GM21390 (cell line): ENCODE data around the gene PIN4.
"Not testable (repeated sequence)": the region's sequence is repeated elsewhere in the genome, so short reads cannot be mapped to it uniquely, and the experiment has no call there.

ENCODE experiments used
- ATAC-seq: cut with Tn5 transposase; IDR thresholded peaks from one replicate; pipeline ENCODE4 v1.9.1; 2021; ENCODE audit not compliant: unreplicated experiment

Gene PIN4

GRCh38 chrX:72181178-72182125, at the start of gene PIN4:
PIN4 (plus strand) TSS chrX:72181757; CDS start chrX:72181786, 29 bp downstream.
- ATAC-seq: peak; percentile 91

GRCh38 chrX:72132456-72132855, 49.1 kb upstream of the PIN4 start:
- no peak for ATAC-seq

GRCh38 chrX:72133851-72134546, 47.6 kb upstream of the PIN4 start:
- no peak for ATAC-seq

GRCh38 chrX:72137846-72138495, 43.6 kb upstream of the PIN4 start:
- no peak for ATAC-seq

- no peak for ATAC-seq
Observed at GRCh38 chrX:72139538-72139937, 42.0 kb upstream of the PIN4 start.

GRCh38 chrX:72141372-72142004, 40.1 kb upstream of the PIN4 start:
- peak; percentile 72 for ATAC-seq

- ATAC-seq: no peak
Observed at GRCh38 chrX:72142094-72142793, 39.3 kb upstream of the PIN4 start.

GRCh38 chrX:72142794-72143608, 38.6 kb upstream of the PIN4 start:
- ATAC-seq: no peak

- ATAC-seq: no peak
Observed at GRCh38 chrX:72143609-72143907, 38.0 kb upstream of the PIN4 start.

- no peak for ATAC-seq
Observed at GRCh38 chrX:72145181-72145580, 36.4 kb upstream of the PIN4 start.

- ATAC-seq: no peak
Observed at GRCh38 chrX:72146527-72146926, 35.0 kb upstream of the PIN4 start.

- no peak for ATAC-seq
Observed at GRCh38 chrX:72158773-72159172, 22.8 kb upstream of the PIN4 start.

- ATAC-seq: no peak
Observed at GRCh38 chrX:72159769-72160168, 21.8 kb upstream of the PIN4 start.

GRCh38 chrX:72165551-72165950, 16.0 kb upstream of the PIN4 start:
- ATAC-seq: no peak

GRCh38 chrX:72169008-72169728, 12.4 kb upstream of the PIN4 start:
- no peak for ATAC-seq

- ATAC-seq: not testable (repeated sequence)
Observed at GRCh38 chrX:72176289-72176688, 5.3 kb upstream of the PIN4 start.

- no peak for ATAC-seq
Observed at GRCh38 chrX:72176981-72177380, 4.6 kb upstream of the PIN4 start.

GRCh38 chrX:72180539-72180938, 1.0 kb upstream of the PIN4 start:
- ATAC-seq: no peak

GRCh38 chrX:72182924-72183323, 1.4 kb downstream of the PIN4 start:
- no peak for ATAC-seq
